Natural killer cell (primary cell): ENCODE measurements around the gene GBF1. TPM values are rescaled to one million over a fixed set of nuclear protein-coding genes. Genes with fewer than 3 reads are reported as not detected.
A peak's percentile ranks its signal among the peaks of the same experiment; 100 is the strongest.

ENCODE experiments used
- ATAC-seq, 3 donors: fragments of 150-1000 bp in 2 of 3; fragments of 200-7000 bp in 1 of 3; cut with Tn5 transposase; 1 replicate in 1 of 3; 2 replicates in 2 of 3; pipeline ENCODE4 v1.10.0; 2021; ENCODE audit warnings: mild to moderate bottlenecking in 2 of 3, moderate library complexity in 2 of 3
- DNase-seq, 2 donors: peaks; one replicate each; pipeline versions ENCODE4 v3.0.0 to v3.0.0-alpha.2; 2013 to 2021; ENCODE audit warnings: mixed read lengths in 1 of 2
- H3K27ac ChIP-seq: one replicate; pipeline ENCODE4 v1.5.1; 2013; ENCODE audit warnings: mild to moderate bottlenecking, low read length
- H3K27me3 ChIP-seq: one replicate; pipeline ENCODE4 v1.6.1; 2013; ENCODE audit warnings: low read length; ENCODE audit not compliant: control insufficient read depth, insufficient read depth
- H3K36me3 ChIP-seq: one replicate; pipeline ENCODE4 v1.6.1; 2013; ENCODE audit warnings: low read length; ENCODE audit not compliant: control insufficient read depth, insufficient read depth
- H3K4me1 ChIP-seq: one replicate; pipeline ENCODE4 v1.6.1; 2013; ENCODE audit warnings: low read length; ENCODE audit not compliant: control insufficient read depth, insufficient read depth
- H3K4me3 ChIP-seq: one replicate; pipeline ENCODE4 v1.5.1; 2013; ENCODE audit warnings: low read length
- H3K9me3 ChIP-seq: one replicate; pipeline ENCODE4 v1.6.1; 2013; ENCODE audit warnings: low read length; ENCODE audit not compliant: control insufficient read depth, insufficient read depth
- H3K27ac Mint-ChIP-seq, 2 donors: one replicate each; pipeline ENCODE4 v1.8.0; 2022; ENCODE audit warnings: mild to moderate bottlenecking in 2 of 2, mixed read lengths in 2 of 2, moderate library complexity in 1 of 2
- H3K27me3 Mint-ChIP-seq, 2 donors: one replicate each; pipeline ENCODE4 v1.8.0; 2022; ENCODE audit warnings: low read depth in 2 of 2, mixed read lengths in 2 of 2
- H3K36me3 Mint-ChIP-seq: one replicate; pipeline ENCODE4 v1.8.0; 2022; ENCODE audit warnings: mixed read lengths
- H3K4me1 Mint-ChIP-seq, 2 donors: one replicate each; pipeline ENCODE4 v1.8.0; 2022; ENCODE audit warnings: mixed read lengths in 2 of 2
- H3K4me3 Mint-ChIP-seq: one replicate; pipeline ENCODE4 v1.8.0; 2022; ENCODE audit warnings: mild to moderate bottlenecking, moderate library complexity, mixed read lengths
- H3K9me3 Mint-ChIP-seq, 2 donors: one replicate each; pipeline ENCODE4 v1.8.0; 2022; ENCODE audit warnings: mixed read lengths in 2 of 2
- WGBS: methylation state at CpG from one replicate; pipeline ENCODE4 v1.1.7; 2013; ENCODE audit warnings: missing lambda C conversion rate; ENCODE audit not compliant: insufficient coverage; 5-methylcytosine and 5-hydroxymethylcytosine counted together
- intact Hi-C: fragments of 100-400 bp; cut with micrococcal nuclease; formaldehyde crosslinking; loops from one replicate; pipeline ENCODE4 v1.14.2; 2022
- total RNA-seq, 4 donors: library from RNA; stranded (reverse); fragments of 120-200 nt in 1 of 4; gene quantifications; one replicate each; pipeline versions ENCODE4 v1.2.3 to v1.2.4, GENCODE V29; 2013 to 2022
- TF ChIP-seq, protein P1 (sequence below): fragments of 200-600 bp; IDR thresholded peaks from one replicate; pipeline ENCODE4 v1.8.0; 2022; ENCODE audit warnings: antibody characterized with exemption

The GBF1 gene
- total RNA-seq, 3 donors from 2014 or later (not counting 1 experiment from before 2014, with no cell fraction given), result 48.2 to 52.5 (median 50.9) TPM

DNA sequence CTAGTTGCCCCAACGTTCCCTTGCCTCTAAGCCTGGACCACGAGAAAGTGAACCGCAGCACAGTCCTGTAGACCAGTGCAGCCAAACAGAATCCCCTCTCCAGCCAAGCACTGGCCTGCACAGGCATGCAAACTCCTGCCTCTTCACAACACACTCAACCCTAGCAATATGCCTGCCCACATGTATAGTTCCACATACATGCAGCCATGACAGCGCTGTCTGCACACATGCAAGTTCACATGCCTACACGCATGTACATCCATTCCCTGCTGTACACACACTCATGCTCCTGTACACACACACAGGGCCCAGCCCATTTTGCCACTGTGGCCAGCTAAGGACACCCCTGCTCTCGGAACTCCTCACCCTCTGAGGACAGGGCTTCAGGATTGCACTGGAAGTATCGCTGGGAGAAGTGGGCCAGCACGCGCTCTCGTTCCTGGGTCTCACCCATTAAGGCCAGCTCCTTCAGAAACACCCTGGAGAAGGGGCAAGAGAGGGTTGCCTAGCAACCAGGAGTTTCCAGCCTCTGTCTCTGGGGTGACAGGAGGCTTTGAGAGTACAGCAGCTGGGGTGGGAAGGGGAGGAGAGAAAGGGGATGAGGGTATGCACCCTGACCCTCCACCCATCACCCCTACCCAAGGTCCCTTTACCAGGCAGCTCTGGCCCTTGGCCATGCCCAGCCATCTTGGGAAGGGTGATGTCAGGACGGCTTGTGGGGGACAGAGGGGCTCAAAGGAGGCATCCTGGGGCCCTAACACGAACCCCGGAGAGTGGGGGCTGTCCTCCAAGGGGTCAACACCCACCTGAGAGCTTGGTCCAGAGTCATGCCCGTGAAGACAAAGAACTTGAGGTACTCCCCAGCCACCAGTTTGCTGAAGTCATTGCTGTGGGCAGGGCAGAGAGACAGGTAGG is 166.3 kb downstream of the GBF1 start:
- Histone ChIP-seq H3K36me3 (no peaks in the 10 kb centered on the region), H3K4me3 (no peak overlapping the region), H3K27ac (no peak overlapping the region), H3K9me3 (no peaks in the 10 kb centered on the region), H3K4me1 (peaks cover 20% of the 10 kb centered on the region), H3K27me3 (peaks cover 42% of the 10 kb centered on the region)
- TF ChIP-seq, protein P1, sequence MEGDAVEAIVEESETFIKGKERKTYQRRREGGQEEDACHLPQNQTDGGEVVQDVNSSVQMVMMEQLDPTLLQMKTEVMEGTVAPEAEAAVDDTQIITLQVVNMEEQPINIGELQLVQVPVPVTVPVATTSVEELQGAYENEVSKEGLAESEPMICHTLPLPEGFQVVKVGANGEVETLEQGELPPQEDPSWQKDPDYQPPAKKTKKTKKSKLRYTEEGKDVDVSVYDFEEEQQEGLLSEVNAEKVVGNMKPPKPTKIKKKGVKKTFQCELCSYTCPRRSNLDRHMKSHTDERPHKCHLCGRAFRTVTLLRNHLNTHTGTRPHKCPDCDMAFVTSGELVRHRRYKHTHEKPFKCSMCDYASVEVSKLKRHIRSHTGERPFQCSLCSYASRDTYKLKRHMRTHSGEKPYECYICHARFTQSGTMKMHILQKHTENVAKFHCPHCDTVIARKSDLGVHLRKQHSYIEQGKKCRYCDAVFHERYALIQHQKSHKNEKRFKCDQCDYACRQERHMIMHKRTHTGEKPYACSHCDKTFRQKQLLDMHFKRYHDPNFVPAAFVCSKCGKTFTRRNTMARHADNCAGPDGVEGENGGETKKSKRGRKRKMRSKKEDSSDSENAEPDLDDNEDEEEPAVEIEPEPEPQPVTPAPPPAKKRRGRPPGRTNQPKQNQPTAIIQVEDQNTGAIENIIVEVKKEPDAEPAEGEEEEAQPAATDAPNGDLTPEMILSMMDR, result no peak
- H3K4me1 Mint-ChIP-seq, result peaks cover 9 to 19% of the 10 kb centered on the region in 2 donors
- peaks cover 43 to 56% of the 10 kb centered on the region in 2 donors for H3K27me3 Mint-ChIP-seq
- WGBS, result 92% methylated on average over 14 of the region's 14 CpGs
- intact Hi-C loops, result no loop called here
- no peaks in the 10 kb centered on the region for H3K9me3 Mint-ChIP-seq
- H3K27ac Mint-ChIP-seq, result no peak overlapping the region
- H3K4me3 Mint-ChIP-seq, result peak overlapping the region; percentile 61
- peak in 1 of 2 donors; percentile 22 for DNase-seq
- H3K36me3 Mint-ChIP-seq, result no peaks in the 10 kb centered on the region
- ATAC-seq, result no peak

DNA sequence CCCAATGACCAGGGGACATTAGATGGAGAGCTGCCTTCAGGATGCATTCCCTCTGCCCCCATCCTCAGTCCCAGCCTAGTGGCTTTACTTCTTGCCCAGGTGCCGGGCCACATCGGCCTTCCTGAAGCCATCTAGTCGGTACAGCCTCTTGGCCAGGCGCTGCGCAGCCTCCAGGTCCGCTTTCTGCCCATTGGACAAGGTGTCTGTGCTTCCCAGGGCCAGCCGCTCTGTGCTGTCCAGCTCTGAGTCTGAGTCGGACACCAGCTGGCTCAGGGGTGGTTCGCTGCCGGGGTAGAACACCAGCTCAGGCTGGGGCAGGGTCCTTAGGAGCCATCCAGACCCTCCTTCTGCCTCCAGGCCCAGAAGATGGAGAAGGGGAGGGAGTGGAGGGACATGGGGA is 167.0 kb downstream of the GBF1 start:
- peaks cover 20% of the 10 kb centered on the region for H3K4me1 ChIP-seq
- Mint-ChIP-seq H3K9me3 (no peaks in the 10 kb centered on the region), H3K27ac (no peak overlapping the region), H3K27me3 (peaks cover 46 to 60% of the 10 kb centered on the region in 2 donors), H3K4me3 (no peak overlapping the region), H3K36me3 (no peaks in the 10 kb centered on the region), H3K4me1 (peaks cover 9 to 19% of the 10 kb centered on the region in 2 donors)
- intact Hi-C loops, result no loop called here
- 94% methylated on average over 10 of the region's 10 CpGs for WGBS
- no peaks in the 10 kb centered on the region for H3K9me3 ChIP-seq
- H3K36me3 ChIP-seq, result no peaks in the 10 kb centered on the region
- DNase-seq, result no peak
- peaks cover 49% of the 10 kb centered on the region for H3K27me3 ChIP-seq
- no peak overlapping the region for H3K4me3 ChIP-seq
- TF ChIP-seq, protein P1, result no peak
- ATAC-seq, result no peak
- H3K27ac ChIP-seq, result no peak overlapping the region

DNA sequence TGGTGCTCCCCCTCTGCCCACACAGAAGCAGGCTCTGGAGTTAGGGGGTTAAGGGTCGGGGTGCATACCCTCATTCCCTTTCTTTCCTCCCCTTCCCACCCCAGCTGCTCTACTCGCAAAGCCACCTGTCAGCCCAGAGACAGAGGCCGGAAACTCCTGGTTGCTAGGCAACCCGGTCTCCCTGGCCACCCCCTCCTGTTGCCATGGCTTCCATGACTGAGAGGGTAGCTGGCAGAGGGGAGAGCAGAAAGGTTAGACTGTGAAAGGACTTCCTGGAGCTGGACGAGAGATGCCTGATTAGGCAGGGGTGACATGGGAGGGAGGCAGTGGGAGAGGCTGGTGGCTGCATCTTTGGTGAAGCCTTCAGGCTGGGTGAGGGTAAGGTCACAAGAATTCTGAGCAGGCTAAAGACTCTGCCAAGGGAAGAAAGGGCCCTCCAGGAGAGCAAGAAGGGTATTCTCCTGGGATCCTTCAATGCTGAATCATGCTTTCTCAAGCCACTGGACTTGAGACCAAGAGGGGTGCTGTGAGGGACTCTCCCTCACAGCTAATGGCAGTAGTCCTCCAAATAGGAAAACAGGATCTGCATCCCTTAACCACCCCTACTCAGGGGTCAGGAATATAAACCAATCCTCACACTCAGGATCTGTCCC is 167.8 kb downstream of the GBF1 start:
- 25% methylated on average over 5 of the region's 5 CpGs for WGBS
- intact Hi-C loops, result no loop called here
- H3K36me3 ChIP-seq, result no peaks in the 10 kb centered on the region
- Mint-ChIP-seq H3K4me3 (no peak overlapping the region), H3K36me3 (no peaks in the 10 kb centered on the region), H3K27ac (no peak overlapping the region), H3K4me1 (peaks cover 9 to 22% of the 10 kb centered on the region in 2 donors), H3K27me3 (peaks cover 42 to 60% of the 10 kb centered on the region in 2 donors), H3K9me3 (no peaks in the 10 kb centered on the region)
- peaks cover 20% of the 10 kb centered on the region for H3K4me1 ChIP-seq
- DNase-seq, result peak in 1 of 2 donors; percentile 73
- no peaks in the 10 kb centered on the region for H3K9me3 ChIP-seq
- TF ChIP-seq, protein P1, result no peak
- H3K4me3 ChIP-seq, result no peak overlapping the region
- peaks cover 50% of the 10 kb centered on the region for H3K27me3 ChIP-seq
- ATAC-seq, result peak in 1 of 3 donors; percentile 13
- no peak overlapping the region for H3K27ac ChIP-seq
